HCT116 (cell line): ENCODE measurements around the gene DDX52. TPM values are rescaled to one million over a fixed set of nuclear protein-coding genes. Genes with fewer than 3 reads are reported as not detected.

Experiments
- ATAC-seq: fragments of 200-7000 bp; cut with Tn5 transposase; 2 replicates; pipeline ENCODE4 v1.9.1; 2020; ENCODE audit warnings: mild to moderate bottlenecking, moderate library complexity
- BruUV-seq: library from RNA; stranded (reverse); fragments of 400-500 nt; replicated peaks from 2 replicates; lab custom pipeline; 2021; lab: Mats Ljungman, UMichigan
- CTCF ChIA-PET: fragments of 300-600 bp; sonication (Branson Sonifier 250); formaldehyde crosslinking; loops from one replicate; lab custom pipeline; 2021; ENCODE audit warnings: antibody characterized with exemption; lab: Charles Lee
- POLR2A ChIA-PET: fragments of 300-600, 350-600 bp; sonication (Branson Sonifier 250); formaldehyde crosslinking; loops from one replicate; lab custom pipeline; 2021; ENCODE audit warnings: antibody characterized with exemption; lab: Charles Lee
- RAD21 ChIA-PET, 2 experiments: fragments of 300-600 bp; sonication (Branson Sonifier 250); formaldehyde crosslinking; loops; one replicate each; lab custom pipeline; 2023; ENCODE audit warnings: low total read pairs in 2 of 2; ENCODE audit not compliant: uncharacterized antibody in 2 of 2, unreplicated experiment in 2 of 2, low non-redundant PET in 1 of 2; lab: Charles Lee
- DNase-seq: peaks from one replicate; pipeline ENCODE4 v3.0.0-alpha.2; 2010; ENCODE audit warnings: low read depth, low spot score
- H2AFZ ChIP-seq: fragments of 200-600 bp; shearing (Covaris generic), sonication (generic); 2 replicates; pipeline ENCODE4 v1.6.1; 2017; ENCODE audit warnings: low read depth, mixed run types, mixed read lengths, antibody characterized with exemption, low read length; ENCODE audit not compliant: poor library complexity, severe bottlenecking
- H3K27ac ChIP-seq: 2 replicates; pipeline ENCODE4 v1.5.1; 2012; ENCODE audit warnings: low read depth, low read length
- H3K27me3 ChIP-seq: fragments of 200-600 bp; sonication (generic); 2 replicates; pipeline ENCODE4 v1.6.1; 2016; ENCODE audit warnings: mixed run types, low read length, mixed read lengths; ENCODE audit not compliant: insufficient read depth
- H3K36me3 ChIP-seq, 2 experiments: fragments of 200-500 bp in 1 of 2; fragments of 200-600 bp in 1 of 2; sonication (Bioruptor generic) in 1 of 2; sonication (generic) in 1 of 2; 2 replicates each; pipeline versions ENCODE4 v1.5.1 to v1.6.1; 2014 to 2016; ENCODE audit warnings: low read length in 2 of 2, inconsistent platforms in 1 of 2, mixed read lengths in 1 of 2, mixed run types in 1 of 2; ENCODE audit not compliant: insufficient read depth in 2 of 2, control insufficient read depth in 1 of 2
- H3K4me1 ChIP-seq, 2 experiments: fragments of 200-600 bp in 1 of 2; sonication (generic) in 1 of 2; 2 replicates each; pipeline versions ENCODE4 v1.5.1 to v1.6.1; 2012 to 2017; ENCODE audit warnings: low read length in 2 of 2, inconsistent platforms in 1 of 2, mild to moderate bottlenecking in 1 of 2, mixed read lengths in 1 of 2, mixed run types in 1 of 2, moderate library complexity in 1 of 2; ENCODE audit not compliant: insufficient read depth in 2 of 2, control insufficient read depth in 1 of 2
- H3K4me2 ChIP-seq: fragments of 200-600 bp; sonication (generic); 2 replicates; pipeline ENCODE4 v1.6.1; 2017; ENCODE audit warnings: mixed run types, low read length, mixed read lengths
- H3K4me3 ChIP-seq, 2 experiments: fragments of 200-600 bp in 1 of 2; sonication (generic) in 1 of 2; replicated peaks in 1 of 2; 2 replicates each; pipeline ENCODE4 v1.5.1; 2011 to 2016; ENCODE audit warnings: low read length in 2 of 2, control low read depth in 1 of 2, low read depth in 1 of 2, mild to moderate bottlenecking in 1 of 2, mixed read lengths in 1 of 2, mixed run types in 1 of 2
- H3K79me2 ChIP-seq: fragments of 200-600 bp; sonication (generic); 2 replicates; pipeline ENCODE4 v1.6.1; 2017; ENCODE audit warnings: mild to moderate bottlenecking, mixed run types, low read length, moderate library complexity, mixed read lengths; ENCODE audit not compliant: insufficient read depth
- H3K9ac ChIP-seq: fragments of 200-600 bp; sonication (generic); 2 replicates; pipeline ENCODE4 v1.6.1; 2016; ENCODE audit warnings: low read length, mixed read lengths
- H3K9me2 ChIP-seq: fragments of 200-600 bp; sonication (generic), shearing (Covaris generic); 2 replicates; pipeline ENCODE4 v1.6.1; 2017; ENCODE audit warnings: mixed run types, mild to moderate bottlenecking, moderate library complexity; ENCODE audit not compliant: insufficient read depth
- H3K9me3 ChIP-seq, 2 experiments: fragments of 200-500 bp in 1 of 2; fragments of 200-600 bp in 1 of 2; sonication (Bioruptor generic) in 1 of 2; sonication (generic) in 1 of 2; 2 replicates each; pipeline ENCODE4 v1.6.1; 2014 to 2017; ENCODE audit warnings: low read length in 2 of 2, mixed read lengths in 2 of 2, inconsistent platforms in 1 of 2, low read depth in 1 of 2, mild to moderate bottlenecking in 1 of 2, mixed run types in 1 of 2, moderate library complexity in 1 of 2; ENCODE audit not compliant: control insufficient read depth in 1 of 2, insufficient read depth in 1 of 2
- H4K20me1 ChIP-seq: fragments of 200-600 bp; sonication (generic), shearing (Covaris generic); 2 replicates; pipeline ENCODE4 v1.6.1; 2017; ENCODE audit warnings: mixed run types, mild to moderate bottlenecking, moderate library complexity; ENCODE audit not compliant: insufficient read depth
- ATF3 ChIP-seq: IDR thresholded peaks from 2 replicates; pipeline ENCODE4 v1.6.1; 2012
- ELF1 ChIP-seq: IDR thresholded peaks from 2 replicates; pipeline ENCODE4 v1.6.1; 2012; ENCODE audit warnings: low read depth, borderline replicate concordance
- MAX ChIP-seq: IDR thresholded peaks from 2 replicates; pipeline ENCODE4 v1.6.1; 2012
- POLR2A ChIP-seq: IDR thresholded peaks from 2 replicates; pipeline ENCODE4 v1.7.0; 2011; ENCODE audit warnings: borderline replicate concordance; ENCODE audit not compliant: insufficient read depth, insufficient read length; ENCODE audit errors: extremely low read depth
- POLR2AphosphoS5 ChIP-seq: IDR thresholded peaks from 2 replicates; pipeline ENCODE4 v1.6.1; 2011; ENCODE audit warnings: mild to moderate bottlenecking, low read depth, low read length, moderate library complexity
- REST ChIP-seq: IDR thresholded peaks from 2 replicates; pipeline ENCODE4 v1.6.1; 2012; ENCODE audit warnings: low read depth
- SIN3A ChIP-seq: IDR thresholded peaks from 2 replicates; pipeline ENCODE4 v1.6.1; 2012; ENCODE audit warnings: low read depth
- SP1 ChIP-seq: IDR thresholded peaks from 2 replicates; pipeline ENCODE4 v1.6.1; 2012; ENCODE audit warnings: low read depth
- YY1 ChIP-seq: IDR thresholded peaks from 2 replicates; pipeline ENCODE4 v1.6.1; 2011; ENCODE audit warnings: low read length, low read depth, moderate library complexity, mild to moderate bottlenecking; ENCODE audit not compliant: insufficient replicate concordance; ENCODE audit errors: extremely low read depth
- ZBTB33 ChIP-seq: IDR thresholded peaks from 2 replicates; pipeline ENCODE4 v1.6.1; 2011; ENCODE audit warnings: mild to moderate bottlenecking, low read length, moderate library complexity; ENCODE audit not compliant: insufficient replicate concordance; ENCODE audit errors: extremely low read depth
- ZNF274 ChIP-seq: fragments of 200-500 bp; sonication (Bioruptor generic); IDR thresholded peaks from 2 replicates; pipeline ENCODE4 v1.6.1; 2014; ENCODE audit warnings: mild to moderate bottlenecking, low read depth, low read length, inconsistent platforms
- intact Hi-C: fragments of 100-400 bp; cut with micrococcal nuclease; formaldehyde crosslinking; loops from 2 replicates; pipeline ENCODE4 v1.10.0; 2022
- total RNA-seq: library from RNA; stranded (reverse); gene quantifications from one replicate; pipeline ENCODE4 v1.2.1, GENCODE V29; 2021; ENCODE audit not compliant: unreplicated experiment

DDX52 gene
- total RNA-seq, 1 experiment from 2014 or later = 45.4 TPM

- TF ChIP-seq ZBTB33 = no peak
- no peak for TF ChIP-seq ELF1
These were observed 3.2 kb downstream of the DDX52 start (continued) for GRCh38 chr17:37640015-37640414.

GRCh38 chr17:37637956-37638355 is 5.3 kb downstream of the DDX52 start:
- ChIA-PET CTCF (no interaction called here), POLR2A (no interaction called here), RAD21 (no interaction called here)
- TF ChIP-seq SIN3A = no peak
- no peak for TF ChIP-seq ATF3
- TF ChIP-seq ZBTB33 = no peak
- no peak for TF ChIP-seq YY1
- no peak for TF ChIP-seq POLR2A
- TF ChIP-seq ELF1 = no peak
- TF ChIP-seq SP1 = no peak
- no peak for TF ChIP-seq MAX
- TF ChIP-seq ZNF274 = no peak
- TF ChIP-seq POLR2AphosphoS5 = no peak
- no peak for TF ChIP-seq REST
- H3K9ac ChIP-seq = no peak overlapping the region
- no peak overlapping the region for H3K4me2 ChIP-seq
- peaks cover 17 to 20% of the 10 kb centered on the region in 2 experiments; a peak in 3 of 4 replicates for H3K36me3 ChIP-seq
- DNase-seq (no peak), ATAC-seq (no peak)
- H3K27ac ChIP-seq = no peak overlapping the region
- H3K27me3 ChIP-seq = no peaks in the 10 kb centered on the region
- BruUV-seq = no TSS peak
- H3K79me2 ChIP-seq = peaks cover 66% of the 10 kb centered on the region
- H2AFZ ChIP-seq = no peak overlapping the region
- intact Hi-C loops = no loop called here
- H3K9me2 ChIP-seq = no peaks in the 10 kb centered on the region
- H3K4me3 ChIP-seq = no peak overlapping the region
- H3K4me1 ChIP-seq = peaks cover 0 to 6% of the 10 kb centered on the region in 2 experiments; a peak in 1 of 4 replicates
- H4K20me1 ChIP-seq = no peaks in the 10 kb centered on the region
- H3K9me3 ChIP-seq = no peaks in the 10 kb centered on the region
